ENCODE measurements around the gene TPRA1. TPM values are rescaled to one million over a fixed set of nuclear protein-coding genes. Genes with fewer than 3 reads are reported as not detected.

The TPRA1 gene
- total RNA-seq, 1 experiment from 2014 or later, result 36.9 TPM

Small RNA genes lying within 50 kb of the gene (small RNA-seq; reads per million reads assigned to genes)
- gene AC084035.1, result not detected
- not detected for gene MIR6825
- gene MIR7976, result 0.47 reads per million, percentile 8 among the genes with 10 or more reads in this experiment

Other genes with a start within 250 kb of the TPRA1 start
- 43.7 and 79.2 TPM in 2 replicates for gene MCM2, start 7.7 kb upstream of the TPRA1 start, total RNA-seq (2014; rRNA removed; shearing (Covaris generic); ENCODE audit: low replicate concordance)
- 30.9 and 62.1 TPM in 2 replicates for gene PODXL2, start 38.5 kb upstream of the TPRA1 start, total RNA-seq (2014; rRNA removed; shearing (Covaris generic); ENCODE audit: low replicate concordance)
- gene ABTB1, start 82.2 kb upstream of the TPRA1 start, total RNA-seq (2014; rRNA removed; shearing (Covaris generic); ENCODE audit: low replicate concordance), result 20.1 and 25.5 TPM in 2 replicates
- 58.0 and 63.3 TPM in 2 replicates for gene MGLL, start 231.8 kb upstream of the TPRA1 start, total RNA-seq (2014; rRNA removed; shearing (Covaris generic); ENCODE audit: low replicate concordance)